NCI-H2196 (cell line): Measurements from ENCODE around the gene PPP1R7.
"Not testable (repeated sequence)": the region's sequence is repeated elsewhere in the genome, so short reads cannot be mapped to it uniquely, and the experiment has no call there.

Source experiments
- DNase-seq: peaks from one replicate; lab custom pipeline; 2025; ENCODE audit not compliant: unreplicated experiment; lab: John Stamatoyannopoulos, UW

Gene PPP1R7

DNA sequence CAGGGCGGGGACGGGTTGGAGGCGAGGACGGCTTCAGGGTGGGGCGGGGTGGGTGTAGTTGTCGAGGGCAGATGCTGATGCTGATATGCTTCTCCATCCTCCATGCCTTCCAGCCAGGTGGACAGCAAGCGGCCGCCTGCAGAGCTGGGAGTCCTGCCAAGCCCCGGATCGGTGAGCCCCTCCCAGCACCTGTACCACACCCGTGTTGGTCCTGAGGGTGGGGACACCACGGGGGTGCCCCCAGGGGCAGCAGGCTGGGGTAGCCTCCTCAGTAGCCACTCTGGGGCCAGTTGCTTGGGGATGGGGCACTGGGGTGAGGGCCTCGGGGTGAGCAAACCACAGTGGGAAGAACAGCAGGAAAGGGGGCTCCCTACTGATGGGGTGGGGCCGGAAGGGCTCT lies 40.8 kb downstream of the PPP1R7 start:
- no peak for DNase-seq

DNA sequence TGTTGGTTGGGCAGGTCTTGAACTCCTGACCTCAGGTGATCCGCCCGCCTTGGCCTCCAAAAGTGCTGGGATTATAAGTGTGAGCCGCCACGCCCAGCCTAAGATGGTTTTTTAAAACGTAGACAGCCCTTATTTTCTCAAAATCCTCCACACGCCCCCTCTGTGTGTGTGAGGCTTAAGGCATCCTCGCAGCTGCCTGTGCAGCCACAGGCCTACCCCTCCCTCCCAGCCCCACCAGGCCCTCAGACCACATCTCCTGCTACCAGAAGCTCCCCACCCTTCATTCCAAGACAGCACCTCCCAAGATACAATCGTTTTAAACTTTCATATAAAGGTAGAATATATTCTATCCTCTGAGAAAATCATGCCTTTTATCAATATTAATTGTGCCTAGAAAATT lies 43.0 kb downstream of the PPP1R7 start:
- DNase-seq = no peak

DNA sequence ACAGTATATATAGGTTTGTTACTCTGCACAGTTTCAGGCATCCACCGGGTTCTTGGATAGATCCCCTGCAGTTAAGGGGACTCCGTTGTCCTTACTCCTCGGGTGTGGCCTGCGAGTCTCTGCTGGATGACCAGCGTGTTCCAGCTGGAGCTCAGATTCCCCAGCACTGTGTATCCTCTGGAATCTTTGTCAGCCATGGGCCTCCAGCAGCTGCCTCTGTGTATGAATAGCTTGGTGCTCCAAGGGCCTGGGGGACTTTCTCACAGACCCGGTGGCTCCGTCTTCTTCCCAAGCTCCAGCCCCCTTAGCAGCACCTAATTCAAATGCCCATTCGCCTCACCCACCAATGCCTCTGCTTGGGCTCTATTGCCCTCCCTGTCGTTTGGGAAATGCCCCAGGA lies 44.5 kb downstream of the PPP1R7 start:
- no peak for DNase-seq

DNA sequence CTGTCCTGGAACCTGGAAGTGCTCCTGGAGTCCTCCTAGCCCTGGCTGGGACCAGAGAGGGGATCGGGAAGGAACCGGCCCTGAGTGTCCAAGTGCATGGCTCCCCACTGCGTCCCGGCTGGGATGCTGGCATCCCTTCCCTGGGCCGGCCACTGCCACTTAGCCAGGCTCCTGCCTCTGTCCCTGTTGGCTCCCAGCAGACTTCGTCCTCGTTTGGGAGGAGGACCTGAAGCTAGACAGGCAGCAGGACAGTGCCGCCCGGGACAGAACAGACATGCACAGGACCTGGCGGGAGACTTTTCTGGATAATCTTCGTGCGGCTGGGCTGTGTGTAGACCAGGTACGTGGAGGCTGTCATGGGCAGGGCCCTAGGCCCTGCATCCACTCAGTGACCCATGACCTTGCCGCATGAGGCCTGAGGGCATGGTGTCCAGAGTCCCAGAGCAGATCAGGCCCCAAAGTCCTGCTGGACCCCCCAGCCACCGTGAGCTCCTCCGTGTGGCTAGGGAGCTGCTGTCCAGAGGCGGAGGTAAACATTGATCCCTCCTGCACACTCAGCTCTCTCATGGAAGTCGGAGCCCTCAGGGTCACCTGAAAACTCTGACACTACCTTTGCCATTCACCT lies 45.4 kb downstream of the PPP1R7 start:
- no peak for DNase-seq

DNA sequence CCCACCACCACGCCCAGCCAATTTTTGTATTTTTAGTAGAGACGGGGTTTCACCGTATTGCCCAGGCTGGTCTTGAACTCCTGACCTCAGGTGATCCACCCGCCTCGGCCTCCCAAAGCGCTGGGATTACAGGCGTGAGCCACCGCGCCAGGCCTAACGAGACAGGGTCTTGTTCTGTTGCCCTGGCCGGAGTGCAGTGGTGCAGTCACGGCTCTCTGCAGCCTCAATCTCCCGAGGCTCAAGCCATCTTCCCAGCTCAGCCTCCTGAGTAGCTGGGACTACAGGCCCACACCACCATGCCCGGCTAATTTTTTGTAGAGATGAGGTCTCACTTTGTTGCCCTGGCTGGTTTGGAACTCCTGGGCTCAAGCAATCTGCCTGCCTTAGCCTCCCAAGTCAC lies 47.0 kb downstream of the PPP1R7 start:
- DNase-seq = not testable (repeated sequence)

DNA sequence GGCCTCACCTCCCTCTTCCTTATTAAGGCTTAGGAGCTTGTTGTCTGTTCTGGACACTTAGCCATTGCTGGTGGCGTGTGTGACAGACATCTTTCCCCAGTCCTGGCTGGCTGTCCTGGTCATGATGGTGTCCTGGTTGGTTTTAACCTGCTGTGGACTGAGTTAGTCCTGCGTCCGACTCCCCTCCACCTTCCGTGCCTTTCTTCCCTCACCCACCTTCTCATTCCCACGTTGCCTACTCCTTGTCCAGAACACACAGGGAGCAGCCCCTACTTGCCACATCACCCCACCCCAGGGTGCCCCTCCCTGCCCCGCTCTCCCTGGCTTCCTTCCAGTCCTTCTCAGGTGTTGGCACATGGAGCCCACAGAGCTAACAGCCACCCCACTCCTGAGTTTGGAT lies 47.7 kb downstream of the PPP1R7 start:
- DNase-seq = no peak

DNA sequence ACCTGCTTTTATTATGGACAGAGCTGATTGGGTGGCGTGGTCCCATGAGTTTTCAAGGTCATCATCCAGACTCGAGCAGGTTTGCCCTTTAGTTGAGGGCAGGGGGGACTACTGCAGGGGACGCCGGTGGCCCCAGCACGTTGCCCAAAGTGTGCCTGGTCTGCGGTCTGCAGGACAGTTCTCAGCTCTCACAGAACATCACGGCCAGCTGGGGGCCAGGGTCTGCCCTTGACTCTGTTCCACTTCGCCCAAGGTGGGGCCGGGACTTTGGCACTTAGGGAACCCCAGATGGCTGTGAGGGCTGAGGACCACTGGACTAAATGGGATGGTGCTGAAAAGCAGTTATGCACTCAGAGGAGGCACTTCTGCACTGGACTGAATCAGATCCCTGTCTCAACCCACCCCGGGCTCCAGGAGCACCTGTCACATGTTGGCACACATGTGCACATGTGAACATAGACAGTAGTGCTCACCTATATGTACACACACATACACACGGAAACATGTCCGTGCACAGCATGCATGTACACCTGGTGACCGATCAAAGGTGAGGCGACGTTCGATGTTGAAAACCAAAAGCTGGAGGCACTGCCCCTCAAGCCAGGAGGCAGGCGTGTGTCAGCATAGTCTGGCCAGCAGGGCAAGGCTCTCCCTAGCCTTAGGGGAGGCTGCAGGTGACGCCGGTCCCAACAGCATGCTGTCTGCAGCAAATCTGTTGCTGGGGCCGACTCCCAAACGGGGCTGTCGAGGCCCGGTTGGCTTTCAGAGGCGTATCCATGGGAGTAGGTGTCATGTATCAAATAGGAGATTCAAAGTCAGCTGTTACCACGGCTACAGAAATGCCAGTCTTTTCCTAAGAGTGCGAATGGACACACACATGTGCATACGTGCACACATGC lies 48.4 kb downstream of the PPP1R7 start:
- DNase-seq = no peak

DNA sequence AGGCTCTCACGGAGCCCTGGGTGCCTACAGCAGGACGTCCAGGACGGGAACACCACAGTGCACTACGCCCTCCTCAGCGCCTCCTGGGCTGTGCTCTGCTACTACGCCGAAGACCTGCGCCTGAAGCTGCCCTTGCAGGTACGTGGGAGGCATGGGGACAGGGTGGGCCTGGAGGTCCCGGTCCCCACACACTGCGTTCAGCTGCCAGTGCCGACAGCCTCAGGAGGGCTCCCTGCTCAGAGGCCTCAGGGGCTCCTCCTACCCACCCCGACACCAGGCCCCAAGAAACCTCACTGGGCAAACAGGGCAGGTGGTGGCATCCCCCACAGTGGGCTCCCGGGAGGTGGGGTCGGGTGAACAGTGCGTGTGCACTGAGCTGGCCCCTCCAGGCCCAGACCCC lies 49.0 kb downstream of the PPP1R7 start:
- DNase-seq = no peak

DNA sequence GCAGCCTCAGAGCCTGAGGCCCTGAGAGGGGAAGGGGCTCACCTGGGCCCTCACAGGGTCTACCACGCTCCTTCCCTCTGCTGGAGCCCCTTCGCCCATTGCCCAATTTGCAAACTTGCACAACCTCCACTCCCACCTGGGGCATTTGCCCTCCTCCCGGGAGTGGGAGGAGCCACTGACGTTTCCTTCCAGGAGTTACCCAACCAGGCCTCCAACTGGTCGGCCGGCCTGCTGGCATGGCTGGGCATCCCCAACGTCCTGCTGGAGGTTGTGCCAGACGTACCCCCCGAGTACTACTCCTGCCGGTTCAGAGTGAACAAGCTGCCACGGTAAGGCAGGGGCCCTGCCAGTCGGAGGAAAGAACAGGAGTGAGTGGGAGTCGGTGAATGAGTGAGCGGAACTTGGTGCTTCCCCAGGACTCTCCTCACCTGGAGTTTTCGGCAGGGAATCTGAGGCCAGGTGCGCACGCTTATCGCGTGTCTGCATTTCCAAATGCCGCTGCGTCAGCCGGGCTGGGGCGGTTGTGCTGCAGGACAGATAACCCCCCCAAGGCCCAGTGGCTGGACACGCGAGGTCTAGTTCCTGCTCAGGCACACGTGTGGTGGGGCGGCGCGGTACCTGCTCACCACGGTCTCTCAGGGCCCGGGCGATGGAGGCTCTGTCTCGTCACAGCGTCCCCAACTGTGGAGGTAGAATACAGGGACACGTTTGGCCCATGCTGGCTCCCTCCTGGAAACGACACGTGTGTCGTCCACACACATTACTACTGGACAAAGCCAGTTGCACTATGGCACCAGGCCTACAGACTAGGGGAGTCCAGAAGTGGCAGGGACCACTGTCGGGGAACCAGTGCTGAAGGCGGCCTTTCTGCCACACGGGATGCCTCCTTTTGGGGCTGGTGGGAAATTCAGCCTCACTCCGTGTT lies 49.9 kb downstream of the PPP1R7 start:
- DNase-seq = no peak

DNA sequence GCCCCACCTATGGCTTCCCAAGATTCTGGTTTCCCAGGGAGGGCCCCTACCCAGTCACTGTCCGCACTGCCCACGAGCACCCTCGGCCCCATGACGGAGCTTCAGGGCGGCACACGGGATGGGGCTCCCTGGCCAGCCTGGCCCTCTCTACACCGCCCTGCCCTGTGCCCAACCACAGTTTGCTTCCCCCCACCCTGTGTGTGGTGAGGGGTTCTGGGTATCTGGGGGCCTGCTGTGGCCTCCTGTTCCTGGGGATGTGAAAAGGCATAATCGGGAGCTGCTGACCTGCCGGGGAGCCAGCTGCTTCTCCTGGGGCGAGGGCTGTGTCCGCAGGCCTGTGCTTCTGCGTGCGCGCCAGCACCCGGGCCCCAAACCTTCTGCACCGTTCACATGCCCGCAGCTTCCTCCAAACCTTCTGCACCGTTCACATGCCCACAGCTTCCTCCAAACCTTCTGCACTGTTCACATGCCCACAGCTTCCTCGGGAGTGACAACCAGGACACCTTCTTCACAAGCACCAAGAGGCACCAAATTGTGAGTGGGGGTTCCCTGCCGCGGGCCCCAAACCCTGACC lies 50.6 kb downstream of the PPP1R7 start:
- DNase-seq = no peak

DNA sequence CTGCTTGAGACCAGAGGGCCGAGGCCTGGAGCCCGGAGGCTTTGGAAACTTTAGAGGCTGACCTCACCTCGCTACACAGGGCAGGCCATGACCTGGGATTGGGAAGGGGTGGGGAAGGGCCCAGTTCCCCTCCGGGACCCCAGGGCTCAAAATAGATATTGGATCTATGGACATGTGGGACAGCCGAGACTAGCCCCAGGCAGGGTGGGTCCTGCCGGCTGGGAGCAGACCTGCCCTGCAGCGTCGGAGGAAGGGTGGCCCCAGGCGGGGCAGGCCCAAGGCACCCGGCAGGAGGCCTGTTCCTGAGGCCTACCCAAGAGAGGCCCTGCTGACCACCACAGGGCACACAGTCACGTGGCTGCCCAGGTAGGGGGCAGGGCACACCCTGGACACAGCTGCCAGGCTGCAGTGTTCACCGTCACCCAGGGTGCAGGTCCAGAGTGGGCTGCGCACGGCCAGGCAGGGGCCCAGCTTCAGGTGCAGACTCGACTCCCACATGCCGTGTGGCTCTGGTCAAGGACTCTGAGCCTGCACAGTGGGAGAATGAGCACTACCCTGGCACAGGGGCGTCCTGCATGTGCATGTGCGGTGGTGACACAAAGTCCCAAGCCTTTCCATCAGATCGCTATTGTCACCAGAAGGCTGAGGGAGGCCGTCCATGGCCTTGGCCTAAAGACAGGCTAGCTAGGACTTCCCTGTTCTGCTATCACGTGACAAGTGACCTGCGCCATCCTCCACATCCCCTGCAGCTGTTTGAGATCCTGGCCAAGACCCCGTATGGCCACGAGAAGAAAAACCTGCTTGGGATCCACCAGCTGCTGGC lies 51.4 kb downstream of the PPP1R7 start:
- DNase-seq = no peak

DNA sequence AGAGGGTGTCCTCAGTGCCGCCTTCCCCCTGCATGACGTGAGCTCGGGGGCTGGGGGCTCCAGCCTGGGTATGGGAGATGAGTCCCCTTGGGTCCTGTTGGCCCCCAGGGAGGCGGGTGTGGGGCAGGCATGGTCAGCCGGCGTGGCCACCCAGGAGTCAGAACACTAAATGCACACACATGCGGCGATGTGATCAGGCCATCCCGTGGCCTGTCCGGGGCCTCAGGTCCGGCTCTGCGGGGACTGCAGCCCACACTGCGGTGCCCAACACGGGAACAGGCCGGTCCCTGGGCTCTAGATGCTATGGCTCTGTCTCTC lies 52.0 kb downstream of the PPP1R7 start:
- no peak for DNase-seq

DNA sequence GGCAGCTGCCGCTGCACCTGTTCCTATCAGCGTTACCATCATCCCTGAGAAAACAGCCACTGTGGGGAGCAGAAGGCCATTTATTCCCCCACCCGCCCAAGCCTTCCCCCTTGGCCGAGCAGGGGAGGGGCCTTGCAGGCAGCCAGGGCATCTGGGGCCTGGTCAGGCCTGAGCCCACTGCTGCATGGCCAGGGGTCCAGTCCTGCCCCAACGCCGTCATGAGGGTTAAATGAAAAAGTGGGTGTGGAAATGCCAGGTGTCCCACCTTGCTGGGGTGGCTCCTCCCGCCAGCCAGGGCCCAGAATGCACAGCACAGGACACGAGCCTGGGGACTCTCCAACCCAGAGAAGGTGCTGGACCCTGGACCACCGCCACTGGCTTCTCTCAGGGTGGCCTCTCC lies 52.4 kb downstream of the PPP1R7 start:
- no peak for DNase-seq

DNA sequence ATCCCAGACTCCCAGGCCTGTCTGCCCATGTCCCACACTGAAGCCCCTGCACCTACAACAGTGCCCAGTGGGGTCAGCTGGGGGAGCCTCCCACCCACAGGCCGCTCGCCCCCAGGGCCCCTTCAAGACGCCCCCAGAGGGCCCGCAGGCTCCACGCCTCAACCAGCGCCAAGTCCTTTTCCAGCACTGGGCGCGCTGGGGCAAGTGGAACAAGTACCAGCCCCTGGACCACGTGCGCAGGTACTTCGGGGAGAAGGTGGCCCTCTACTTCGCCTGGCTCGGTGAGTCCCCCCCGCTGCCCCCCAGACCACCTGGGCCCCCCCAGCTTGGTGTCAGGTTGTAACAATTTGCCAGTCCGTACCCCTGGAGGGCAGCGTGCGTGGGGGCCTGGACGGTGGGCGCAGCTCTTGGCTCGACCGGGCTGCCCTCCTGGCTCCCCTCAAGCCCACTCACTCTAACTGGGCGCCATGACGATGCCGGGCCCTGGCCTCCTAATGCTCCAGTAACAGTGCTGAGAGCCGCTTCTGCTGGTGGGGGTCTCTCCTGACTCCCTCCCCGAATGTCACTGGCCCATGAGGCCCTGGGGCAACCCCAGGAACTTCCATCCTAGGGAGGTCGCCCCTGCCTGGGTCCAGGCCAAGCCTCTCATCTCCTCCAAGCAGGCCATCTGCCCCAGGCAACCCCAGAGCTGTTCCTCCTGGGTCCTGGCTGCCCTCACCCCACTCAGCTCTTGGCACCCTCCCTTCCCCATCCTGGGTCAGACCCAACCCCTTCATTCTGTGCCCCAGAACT lies 53.1 kb downstream of the PPP1R7 start:
- DNase-seq = no peak

DNA sequence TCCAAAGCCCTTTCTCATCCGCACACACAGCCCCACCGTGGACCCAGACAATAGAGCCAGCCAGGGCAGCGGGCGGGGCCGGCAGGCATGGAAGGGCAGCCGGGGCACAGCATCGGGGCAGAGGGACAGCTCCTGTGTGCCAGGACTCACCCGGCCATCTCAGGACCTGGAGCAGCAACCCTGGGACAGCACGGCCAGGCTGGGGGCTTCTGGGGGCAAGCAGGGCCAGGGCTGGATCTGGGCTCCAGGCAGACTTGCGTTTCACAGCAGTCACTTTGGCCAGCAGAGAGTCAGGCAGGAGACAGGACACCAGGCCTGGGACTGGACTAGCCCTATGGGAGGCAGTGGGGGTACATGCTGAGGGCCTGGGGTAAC lies 53.7 kb downstream of the PPP1R7 start:
- no peak for DNase-seq

DNA sequence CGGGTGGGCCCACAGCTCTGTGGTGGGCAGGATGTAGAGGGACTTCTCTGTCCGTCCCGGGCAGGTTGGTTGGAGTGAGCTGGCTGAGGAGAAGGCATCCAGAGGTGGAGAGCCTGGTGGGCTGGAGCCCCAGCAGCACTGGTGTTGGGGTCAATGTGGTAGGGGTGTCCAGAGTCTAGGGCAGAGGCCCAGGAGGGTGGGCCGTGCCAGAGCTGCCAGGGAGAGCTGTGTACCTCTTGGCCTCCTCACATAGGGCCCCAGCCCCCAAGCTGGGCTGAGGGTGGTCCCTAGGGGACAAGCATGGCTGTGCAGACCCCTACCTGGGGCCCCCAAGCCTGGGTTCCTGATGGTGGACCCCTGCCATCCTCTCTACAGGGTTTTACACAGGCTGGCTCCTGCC lies 54.2 kb downstream of the PPP1R7 start:
- DNase-seq = no peak

DNA sequence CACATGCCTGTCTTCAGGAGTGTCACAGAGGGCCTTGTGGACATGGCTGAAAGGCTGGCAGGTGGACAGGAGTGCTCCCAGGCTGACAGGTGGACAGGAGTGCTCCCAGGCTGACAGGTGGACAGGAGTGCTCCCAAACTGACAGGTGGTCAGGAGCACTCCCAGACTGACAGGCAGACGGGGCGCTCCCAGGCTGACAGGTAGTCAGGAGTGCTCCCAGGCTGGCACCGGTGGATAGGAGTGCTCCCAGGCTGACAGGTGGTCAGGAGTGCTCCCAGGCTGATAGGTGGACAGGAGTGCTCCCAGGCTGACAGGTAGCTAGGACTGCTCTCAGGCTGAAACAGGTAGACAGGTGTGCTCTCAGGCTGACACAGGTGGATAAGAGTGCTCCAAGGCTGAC lies 54.8 kb downstream of the PPP1R7 start:
- no peak for DNase-seq

DNA sequence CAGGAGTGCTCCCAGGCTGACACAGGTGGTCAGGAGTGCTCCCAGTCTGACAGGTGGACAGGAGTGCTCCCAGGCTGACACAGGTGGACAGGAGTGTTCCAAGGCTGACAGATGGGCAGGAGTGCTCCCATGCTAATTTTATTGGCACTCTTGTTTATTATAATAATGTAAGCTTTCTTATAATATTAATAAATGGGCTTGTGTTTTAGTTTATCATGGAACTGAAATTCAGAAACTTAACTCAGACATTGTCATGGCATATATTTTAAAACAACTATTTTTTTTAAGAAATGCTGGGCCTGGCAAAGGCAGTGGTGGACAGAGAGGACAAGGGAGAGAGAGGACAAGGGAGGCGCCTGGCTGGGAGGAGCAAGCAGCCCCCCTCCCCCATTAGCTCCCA lies 56.9 kb downstream of the PPP1R7 start:
- DNase-seq = no peak

DNA sequence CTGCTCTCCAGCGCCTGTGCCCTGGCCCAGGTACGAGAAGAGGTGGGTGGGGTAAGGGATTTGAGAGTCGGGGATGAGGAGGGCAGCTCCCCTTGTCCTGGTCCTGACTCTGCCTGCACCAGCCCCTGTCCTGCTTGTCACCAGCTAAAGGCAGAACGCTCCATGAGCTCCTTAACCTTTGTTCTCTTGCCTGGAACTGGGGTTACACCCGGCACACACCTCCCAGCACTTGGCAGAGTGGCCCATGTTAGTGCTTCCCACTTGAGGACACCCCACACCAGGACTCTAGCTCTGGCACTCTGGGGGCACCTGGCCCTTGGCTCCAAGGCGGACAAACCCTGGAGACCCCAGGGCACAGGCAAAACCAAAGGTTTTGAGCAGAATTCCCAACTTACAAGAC lies 57.4 kb downstream of the PPP1R7 start:
- DNase-seq = no peak

DNA sequence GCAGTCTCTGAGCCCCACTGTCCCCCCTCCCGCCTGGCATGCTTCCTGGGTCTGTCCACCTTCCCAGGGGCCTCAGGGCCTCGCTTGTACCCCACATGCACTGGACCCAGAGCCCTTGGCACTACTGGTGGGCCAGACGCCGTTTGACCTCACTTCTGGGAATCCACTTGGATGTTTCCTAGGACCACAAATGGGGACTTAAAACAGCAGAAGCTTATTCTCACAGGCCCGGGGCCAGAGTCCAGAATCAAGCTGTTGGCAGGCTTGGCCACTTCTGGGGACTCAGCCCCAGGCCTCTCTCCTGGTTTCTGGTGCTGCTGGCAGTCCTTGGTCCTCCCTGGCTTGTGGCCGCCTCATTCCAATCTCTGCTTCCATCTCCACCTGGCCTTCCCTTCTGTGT lies 57.8 kb downstream of the PPP1R7 start:
- DNase-seq = no peak
